HepG2 (cell line): ENCODE measurements around the gene STX4. TPM values are rescaled to one million over a fixed set of nuclear protein-coding genes. Genes with fewer than 3 reads are reported as not detected.

Source experiments
- ADNP ChIP-seq: sonication (generic); formaldehyde crosslinking; IDR thresholded peaks from 2 replicates; pipeline ENCODE4 v1.4.0; 2020; ENCODE audit warnings: missing genetic modification reagents
- ATF3 ChIP-seq: sonication (generic); formaldehyde crosslinking; IDR thresholded peaks from 2 replicates; pipeline ENCODE4 v1.4.0; 2020; ENCODE audit warnings: missing genetic modification reagents
- CEBPB ChIP-seq: IDR thresholded peaks from 2 replicates; pipeline ENCODE4 v1.6.1; 2011; ENCODE audit warnings: low read depth, low read length, improper control_type of control experiment, borderline replicate concordance
- EHMT2 ChIP-seq: fragments of 200-600 bp; sonication (generic); IDR thresholded peaks from 2 replicates; pipeline ENCODE4 v1.7.0; 2017; ENCODE audit warnings: antibody characterized with exemption, low read depth, low read length, borderline replicate concordance
- GATAD2A ChIP-seq: IDR thresholded peaks from 2 replicates; pipeline ENCODE4 v1.6.1; 2016
- HCFC1 ChIP-seq: fragments of 150-350 bp; IDR thresholded peaks from 2 replicates; pipeline ENCODE4 v1.6.1; 2014; ENCODE audit warnings: low read depth, low read length
- HOXA3 ChIP-seq: sonication (generic); formaldehyde crosslinking; IDR thresholded peaks from 2 replicates; pipeline ENCODE4 v1.5.0; 2020; ENCODE audit warnings: missing genetic modification reagents
- HOXA5 ChIP-seq: sonication (generic); formaldehyde crosslinking; IDR thresholded peaks from 2 replicates; pipeline ENCODE4 v1.4.0; 2020; ENCODE audit warnings: missing genetic modification reagents
- KAT8 ChIP-seq: IDR thresholded peaks from 2 replicates; pipeline ENCODE4 v1.6.1; 2016; ENCODE audit warnings: missing genetic modification reagents, missing compliant biosample characterization
- KDM6A ChIP-seq: IDR thresholded peaks from 2 replicates; pipeline ENCODE4 v1.6.1; 2016; ENCODE audit warnings: low read depth
- KLF9 ChIP-seq: IDR thresholded peaks from 2 replicates; pipeline ENCODE4 v1.6.1; 2016; ENCODE audit warnings: low read depth
- PRDM4 ChIP-seq: sonication (generic); formaldehyde crosslinking; IDR thresholded peaks from 2 replicates; pipeline ENCODE4 v1.9.0; 2021; ENCODE audit warnings: missing genetic modification reagents, borderline replicate concordance
- SRSF1 ChIP-seq: fragments of 200-400 bp; formaldehyde crosslinking; optimal IDR thresholded peaks from 2 replicates; pipeline ENCODE3; 2017; ENCODE audit warnings: mild to moderate bottlenecking, low read depth, low read length, moderate library complexity
- U2AF2 ChIP-seq: fragments of 200-400 bp; formaldehyde crosslinking; IDR thresholded peaks from 2 replicates; pipeline ENCODE4 v1.6.1; 2017; ENCODE audit warnings: low read depth, mild to moderate bottlenecking, low read length
- YEATS2 ChIP-seq: sonication (generic); formaldehyde crosslinking; IDR thresholded peaks from 2 replicates; pipeline ENCODE4 v1.4.0; 2020; ENCODE audit warnings: missing genetic modification reagents, borderline replicate concordance
- ZBTB14 ChIP-seq: sonication (generic); formaldehyde crosslinking; IDR thresholded peaks from 2 replicates; pipeline ENCODE4 v1.4.0; 2020; ENCODE audit warnings: missing genetic modification reagents
- ZBTB21 ChIP-seq: sonication (generic); formaldehyde crosslinking; IDR thresholded peaks from 2 replicates; pipeline ENCODE4 v1.4.0; 2020; ENCODE audit warnings: missing genetic modification reagents
- ZFP36L2 ChIP-seq: sonication (generic); formaldehyde crosslinking; IDR thresholded peaks from 2 replicates; pipeline ENCODE4 v1.4.0; 2020; ENCODE audit warnings: missing genetic modification reagents
- ZNF205 ChIP-seq: IDR thresholded peaks from 2 replicates; pipeline ENCODE4 v1.6.1; 2018; ENCODE audit warnings: missing biosample characterization, missing genetic modification reagents
- ZNF549 ChIP-seq: sonication (generic); formaldehyde crosslinking; IDR thresholded peaks from 2 replicates; pipeline ENCODE4 v1.5.0; 2020; ENCODE audit warnings: missing genetic modification reagents
- ZNF687 ChIP-seq: sonication (generic); formaldehyde crosslinking; IDR thresholded peaks from 2 replicates; pipeline ENCODE4 v1.5.1; 2020; ENCODE audit warnings: mild to moderate bottlenecking, missing genetic modification reagents, moderate library complexity
- ZNF761 ChIP-seq: sonication (generic); formaldehyde crosslinking; conservative IDR thresholded peaks from 2 replicates; pipeline ENCODE4 v1.4.0; 2020; ENCODE audit warnings: mild to moderate bottlenecking, missing genetic modification reagents
- ZNF782 ChIP-seq: sonication (generic); formaldehyde crosslinking; IDR thresholded peaks from 2 replicates; pipeline ENCODE4 v1.4.0; 2020; ENCODE audit warnings: missing genetic modification reagents, mild to moderate bottlenecking, borderline replicate concordance
- polyA plus RNA-seq, 8 experiments: library from polyadenylated mRNA; depleted of rRNA in 3 of 8; stranded (reverse) in 7 of 8; unstranded in 1 of 8; fragments of >200 nt; fragmentation: Illumina TruSeq in 4 of 8; extraction: Trizol in 4 of 8; gene quantifications; 2 replicates each; pipeline versions ENCODE4 v1.2.1 to v1.2.3, GENCODE V29; 2011 to 2016; ENCODE audit warnings: low read depth in 4 of 8, missing spikeins in 1 of 8, mixed read lengths in 1 of 8; ENCODE audit not compliant: insufficient read depth in 1 of 8
- total RNA-seq, 5 experiments: library from RNA; depleted of rRNA; stranded (reverse); fragments of >200 nt; fragmentation: Illumina TruSeq; extraction: Trizol; gene quantifications; 2 replicates each; pipeline ENCODE4 v1.2.3, GENCODE V29; 2016; ENCODE audit warnings: low read depth in 1 of 5

Gene STX4
- total and polyA plus RNA-seq, 2 of the 13 experiments (the other 11 are each of a cell fraction or from before 2014, with no cell fraction given), result 29.2 to 34.6 TPM

GRCh38 chr16:31016018-31016417 lies 17.3 kb upstream of the STX4 start (continued):
- TF ChIP-seq ZNF782 (no peak), HOXA3 (CRISPR knock-in tag) (peak; percentile 52; the same call in 1 of the 2 replicates), SRSF1 (no peak), ZFP36L2 (no peak), YEATS2 (CRISPR knock-in tag) (0 out of 2 replicates have a peak, but pooled peaks have one; percentile 28), ZNF687 (peak; percentile 59), ZNF205 (CRISPR knock-in tag) (no peak), HOXA5 (CRISPR knock-in tag) (no peak), ZNF761 (no peak), ZNF549 (CRISPR knock-in tag) (no peak), KLF9 (CRISPR knock-in tag) (no peak), U2AF2 (no peak), KDM6A (CRISPR knock-in tag) (no peak), EHMT2 (no peak), PRDM4 (CRISPR knock-in tag) (no peak), ZBTB14 (no peak), HCFC1 (no peak), ADNP (CRISPR knock-in tag) (no peak), GATAD2A (CRISPR knock-in tag) (peak; percentile 43; the same call in 1 of the 2 replicates), ZBTB21 (CRISPR knock-in tag) (no peak), CEBPB (no peak), KAT8 (peak; percentile 50), ATF3 (CRISPR knock-in tag) (no peak; the same call in 1 of the 2 replicates)
